NCI-H2107 treated with DMSO at 0.1 percent for 48 hours (cell line): Measurements from ENCODE around the gene CAP1.

Source experiments
- DNase-seq: peaks from one replicate; lab custom pipeline; 2025; ENCODE audit not compliant: unreplicated experiment; lab: John Stamatoyannopoulos, UW

The CAP1 gene

GRCh38 chr1:40058097-40058452 is 17.5 kb downstream of the CAP1 start:
- no peak for DNase-seq

- no peak for DNase-seq
Observed at GRCh38 chr1:40058453-40059337, 18.2 kb downstream of the CAP1 start.

- no peak for DNase-seq
Observed at GRCh38 chr1:40059338-40059959, 18.9 kb downstream of the CAP1 start.

- no peak for DNase-seq
Observed at GRCh38 chr1:40059960-40060750, 19.6 kb downstream of the CAP1 start.

GRCh38 chr1:40064797-40065499 is 24.4 kb downstream of the CAP1 start:
- DNase-seq: no peak

- DNase-seq: no peak
Observed at GRCh38 chr1:40067023-40067422, 26.5 kb downstream of the CAP1 start.

GRCh38 chr1:40067851-40068250 is 27.3 kb downstream of the CAP1 start:
- no peak for DNase-seq

- DNase-seq: no peak
Observed at GRCh38 chr1:40072142-40072541, 31.6 kb downstream of the CAP1 start.

GRCh38 chr1:40073062-40073461 is 32.5 kb downstream of the CAP1 start:
- no peak for DNase-seq

- DNase-seq: no peak
Observed at GRCh38 chr1:40075266-40075665, 34.7 kb downstream of the CAP1 start.

- DNase-seq: no peak
Observed at GRCh38 chr1:40076895-40077312, 36.4 kb downstream of the CAP1 start.

GRCh38 chr1:40078512-40079333 is 38.2 kb downstream of the CAP1 start:
- DNase-seq: peak; percentile 100

GRCh38 chr1:40079774-40080400 is 39.4 kb downstream of the CAP1 start:
- DNase-seq: no peak

- DNase-seq: no peak
Observed at GRCh38 chr1:40081871-40082270, 41.3 kb downstream of the CAP1 start.

- DNase-seq: peak; percentile 100
Observed at GRCh38 chr1:40084750-40085149, 44.2 kb downstream of the CAP1 start.

- no peak for DNase-seq
Observed at GRCh38 chr1:40090652-40091355, 50.3 kb downstream of the CAP1 start.

GRCh38 chr1:40092241-40092640 is 51.7 kb downstream of the CAP1 start:
- no peak for DNase-seq

GRCh38 chr1:40092706-40093639 is 52.4 kb downstream of the CAP1 start:
- no peak for DNase-seq
